HG02973 (cell line): ENCODE results near the gene RAPGEF5.

Experiments
- ATAC-seq: cut with Tn5 transposase; IDR thresholded peaks from one replicate; pipeline ENCODE4 v1.9.1; 2021; ENCODE audit warnings: moderate library complexity; ENCODE audit not compliant: unreplicated experiment

Gene RAPGEF5

DNA sequence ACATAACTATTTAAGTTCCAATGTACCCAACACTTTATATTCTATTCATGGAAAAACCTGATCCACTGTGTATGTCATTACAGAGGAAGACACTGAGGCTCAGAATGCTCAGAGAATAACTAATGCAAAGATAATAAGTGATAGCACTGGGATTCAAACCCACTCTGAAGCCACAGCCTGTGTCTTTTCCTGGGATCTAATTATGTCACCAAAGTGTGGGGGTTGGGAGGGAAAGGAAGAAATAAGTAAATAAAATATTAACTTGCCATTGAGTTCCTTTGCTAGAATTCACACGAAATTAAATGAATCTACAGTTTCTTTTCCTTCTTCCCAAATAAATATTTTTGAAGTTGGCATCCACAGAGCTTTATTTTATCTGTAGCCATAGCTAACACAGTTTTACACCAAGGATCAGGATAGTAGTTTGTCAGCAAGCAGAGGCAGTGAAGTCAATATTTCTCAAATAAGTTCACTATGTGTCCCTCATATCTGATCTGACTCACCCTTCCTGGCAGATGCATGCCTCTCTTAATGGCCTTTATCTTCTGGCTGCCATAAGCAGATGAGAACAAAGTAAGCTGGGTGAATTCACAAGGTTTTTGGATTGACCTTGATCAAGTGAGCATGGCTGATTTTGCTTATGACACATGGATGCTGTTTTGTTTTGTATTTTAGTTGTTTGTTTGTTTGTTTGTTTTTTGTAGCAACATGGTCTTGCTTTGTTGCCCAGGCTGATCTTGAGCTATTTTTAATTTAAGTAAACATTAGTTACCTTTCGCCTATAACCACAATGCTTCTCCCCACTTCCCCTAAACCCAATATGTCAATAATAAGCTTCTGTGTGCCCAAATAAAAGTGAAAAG, 6.3 kb downstream of the RAPGEF5 start:
- peak; percentile 57 for ATAC-seq

DNA sequence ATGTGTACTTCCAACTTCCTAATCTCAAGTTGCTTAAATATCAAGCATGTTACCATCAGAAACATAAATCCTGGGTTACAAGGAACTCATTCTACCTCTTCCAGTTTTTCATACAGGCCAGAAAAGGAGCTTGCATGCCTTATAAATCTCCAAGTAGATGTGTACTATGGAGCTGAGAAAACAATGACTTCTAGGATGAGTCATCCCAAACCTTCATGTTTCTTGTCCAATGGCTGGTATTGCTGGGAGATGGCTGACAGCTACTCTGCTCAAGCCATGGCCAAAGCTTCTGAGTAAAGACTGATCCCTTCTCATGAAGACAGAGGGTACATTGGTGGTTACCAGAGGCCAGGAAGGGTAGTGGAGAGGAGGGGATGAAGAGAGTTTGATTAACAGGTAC, 8.6 kb downstream of the RAPGEF5 start:
- ATAC-seq, result no peak

GRCh38 chr7:22346383-22347107, 10.4 kb downstream of the RAPGEF5 start:
- no peak for ATAC-seq

DNA sequence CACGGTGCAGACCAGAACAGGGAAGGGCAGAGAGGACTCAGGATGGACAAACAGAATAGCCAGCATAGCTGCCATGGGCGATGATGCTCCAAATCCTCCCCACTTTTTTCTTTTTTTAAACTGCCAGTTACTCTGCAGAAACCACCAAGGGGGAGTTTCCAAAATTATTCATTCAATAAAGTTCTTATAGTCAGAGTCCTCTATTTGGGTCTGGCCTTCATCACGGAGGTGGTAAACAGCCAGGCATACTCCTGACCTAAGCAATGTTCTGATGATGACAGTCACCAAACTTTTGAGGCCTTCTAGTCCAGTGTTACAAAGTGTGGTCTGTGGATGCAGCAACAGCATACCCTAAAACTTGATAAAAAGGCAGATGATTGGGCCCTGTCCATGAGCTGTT, 12.3 kb downstream of the RAPGEF5 start:
- no peak for ATAC-seq

GRCh38 chr7:22343612-22344011, 13.3 kb downstream of the RAPGEF5 start:
- ATAC-seq, result no peak

- ATAC-seq, result no peak
Observed at GRCh38 chr7:22343071-22343470, 13.9 kb downstream of the RAPGEF5 start.

DNA sequence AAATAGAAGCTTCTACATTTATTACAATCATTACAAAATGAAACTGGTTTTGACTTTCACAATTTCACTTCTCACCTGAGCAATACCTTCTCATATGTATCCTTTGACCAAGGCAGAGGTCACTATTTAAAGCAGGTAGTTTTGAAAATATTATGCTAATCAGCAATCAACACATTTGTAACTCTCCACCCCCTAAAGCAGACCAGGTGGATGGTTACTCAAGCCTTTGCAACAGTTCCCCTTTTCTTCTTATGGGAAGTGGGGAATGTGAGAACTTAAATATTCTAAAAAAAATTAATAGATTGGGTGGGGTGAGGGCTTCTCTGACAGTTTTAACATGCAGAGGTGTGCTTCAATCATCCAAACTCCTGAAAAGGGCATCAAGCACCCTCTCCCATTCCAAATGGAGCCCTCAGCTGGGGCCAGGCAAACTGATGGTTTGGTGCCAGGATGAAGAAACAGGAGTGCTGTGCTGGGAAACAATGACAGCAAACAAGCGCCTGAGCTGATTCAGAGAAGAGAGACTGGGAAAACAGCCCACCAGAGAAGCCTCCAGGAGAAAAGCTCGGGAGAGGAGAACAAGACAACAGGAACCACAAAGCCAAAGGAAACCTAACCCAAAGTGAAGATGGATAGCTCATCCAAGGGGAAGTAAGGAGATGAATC, 17.1 kb downstream of the RAPGEF5 start:
- ATAC-seq, result no peak

DNA sequence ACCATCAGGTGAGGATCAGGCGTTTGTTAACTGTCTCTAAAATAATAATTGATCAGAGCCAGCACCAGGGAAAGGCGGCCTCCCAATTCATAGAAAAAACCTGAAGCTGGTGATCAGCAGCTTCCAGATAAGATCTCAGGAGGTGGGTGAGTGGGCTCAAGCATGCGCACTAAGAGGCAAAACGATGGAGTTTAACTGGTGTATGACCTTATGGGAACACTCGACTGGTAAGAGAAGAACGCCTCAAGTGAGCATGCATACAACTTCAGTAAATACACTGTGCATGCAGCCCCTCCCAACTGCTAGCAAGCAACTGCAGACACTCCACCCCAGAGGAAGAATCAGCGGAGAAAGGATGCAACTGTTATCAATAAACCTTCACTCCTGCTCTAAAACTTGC, 18.1 kb downstream of the RAPGEF5 start:
- ATAC-seq, result no peak

GRCh38 chr7:22338411-22338810, 18.5 kb downstream of the RAPGEF5 start:
- no peak for ATAC-seq

GRCh38 chr7:22333680-22334141, 23.2 kb downstream of the RAPGEF5 start:
- no peak for ATAC-seq

DNA sequence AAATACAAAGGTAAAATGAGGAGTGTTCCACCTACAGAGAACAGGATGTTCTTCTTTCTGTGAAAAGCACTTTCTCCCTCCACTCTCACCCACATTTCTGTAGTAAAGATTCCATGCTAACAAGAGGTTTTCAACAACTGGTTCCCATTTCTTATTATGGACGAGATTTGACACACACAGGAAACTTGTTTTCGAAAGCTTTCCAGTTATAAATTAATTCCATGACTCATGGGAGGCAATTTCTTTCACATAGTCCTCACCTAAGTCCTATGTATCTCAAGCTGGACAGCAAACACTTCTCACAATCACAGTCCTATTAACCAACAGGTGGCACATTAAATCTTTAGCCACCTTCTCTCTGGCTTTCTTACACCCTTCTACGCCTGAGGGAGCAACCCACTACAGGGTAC, 24.5 kb downstream of the RAPGEF5 start:
- ATAC-seq, result no peak

- no peak for ATAC-seq
Observed at GRCh38 chr7:22331704-22332103, 25.2 kb downstream of the RAPGEF5 start.

DNA sequence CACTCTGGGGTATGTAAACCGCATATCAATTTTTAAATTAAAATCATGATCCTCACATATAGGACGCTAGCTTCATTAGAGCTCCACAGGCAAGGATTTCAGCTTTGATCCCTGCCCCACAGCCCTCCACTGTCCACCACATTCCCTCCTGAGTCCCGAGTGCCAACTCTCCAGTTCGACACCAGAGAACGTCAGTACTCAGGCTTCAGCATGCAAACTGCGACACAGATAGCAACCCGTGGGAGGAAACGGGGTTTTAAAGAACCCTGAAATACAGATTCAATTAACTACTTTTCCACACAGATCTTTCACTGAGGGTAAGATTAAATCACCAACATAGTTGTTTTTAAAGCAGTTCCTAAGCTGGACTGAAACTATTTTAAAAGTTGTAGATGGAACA, 26.1 kb downstream of the RAPGEF5 start:
- no peak for ATAC-seq

- ATAC-seq, result no peak
Observed at GRCh38 chr7:22329816-22330524, 27.0 kb downstream of the RAPGEF5 start.

- ATAC-seq, result no peak
Observed at GRCh38 chr7:22326181-22326580, 30.8 kb downstream of the RAPGEF5 start.

DNA sequence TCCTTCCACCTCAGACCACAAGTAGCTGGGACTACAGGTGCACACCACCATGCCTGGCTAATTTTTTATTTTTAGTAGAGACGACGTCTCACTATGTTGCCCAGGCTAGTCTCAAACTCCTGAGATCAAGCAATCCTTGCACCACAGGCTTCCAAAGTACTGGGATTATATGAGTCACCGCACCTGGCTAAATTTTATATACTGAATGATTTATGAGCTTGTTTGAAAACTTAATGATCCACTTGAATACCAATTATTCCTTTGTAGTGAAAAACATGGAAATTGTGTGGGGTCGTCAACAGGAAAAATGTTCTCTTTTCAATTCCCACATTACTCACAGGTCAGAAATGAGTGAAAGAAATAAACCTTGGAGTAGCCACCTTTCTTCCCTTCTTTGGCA, 31.3 kb downstream of the RAPGEF5 start:
- no peak for ATAC-seq

DNA sequence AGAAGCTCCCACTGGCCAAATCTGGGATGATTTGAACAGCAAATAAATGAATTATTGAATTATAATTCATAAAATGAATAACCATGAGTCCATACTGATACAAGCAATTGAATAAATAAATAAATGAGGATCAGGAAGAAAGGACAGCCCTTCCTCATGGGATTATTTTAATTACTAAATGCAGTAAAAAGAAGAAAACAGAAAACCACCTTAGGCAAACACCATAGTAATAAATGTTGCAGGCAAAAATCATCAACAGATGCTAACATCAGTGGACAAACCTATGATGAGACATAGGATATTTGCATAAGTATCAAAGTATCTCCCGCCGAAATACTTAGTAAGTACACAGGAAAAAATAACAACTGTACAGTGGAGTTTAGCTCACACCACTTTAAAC, 33.2 kb downstream of the RAPGEF5 start:
- ATAC-seq, result no peak

DNA sequence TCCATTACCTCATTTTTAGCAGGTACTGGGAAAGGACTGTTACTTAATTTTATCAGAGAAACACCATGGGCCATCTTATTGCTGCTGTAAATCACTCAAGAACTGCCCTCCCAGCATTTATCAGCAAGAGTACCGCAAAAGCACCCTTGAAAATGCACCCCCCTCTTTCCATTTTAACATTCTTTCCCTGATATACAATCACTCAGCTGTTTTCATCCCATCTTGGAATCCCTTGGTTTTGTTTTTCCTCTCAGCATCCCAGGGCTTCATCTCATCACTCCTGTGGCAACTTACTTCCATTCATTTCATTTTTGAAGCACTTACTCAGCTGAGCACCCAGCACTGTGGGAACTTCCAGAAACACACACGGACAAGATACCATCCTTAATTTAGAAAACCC, 36.5 kb downstream of the RAPGEF5 start:
- ATAC-seq, result no peak

GRCh38 chr7:22319424-22320403, 37.2 kb downstream of the RAPGEF5 start:
- no peak for ATAC-seq

- ATAC-seq, result no peak
Observed at GRCh38 chr7:22318376-22318775, 38.6 kb downstream of the RAPGEF5 start.
